Lower lobe of right lung (tissue), 2 donors: ENCODE results near the gene ZNF385B. TPM values are rescaled to one million over a fixed set of nuclear protein-coding genes. Genes with fewer than 3 reads are reported as not detected.
A peak's percentile ranks its signal among the peaks of the same experiment; 100 is the strongest.

ENCODE experiments used
- ATAC-seq, 2 donors: fragments of 200-7000 bp; cut with Tn5 transposase; one replicate each; pipeline ENCODE4 v1.9.1; 2020 to 2022; ENCODE audit warnings: mild to moderate bottlenecking in 2 of 2, moderate library complexity in 2 of 2
- DNase-seq: peaks from one replicate; pipeline ENCODE4 v3.0.0-alpha.2; 2020
- H3K27ac ChIP-seq: fragments of 200-600 bp; one replicate; pipeline ENCODE4 v1.8.0; 2022
- H3K27me3 ChIP-seq: fragments of 200-600 bp; one replicate; pipeline ENCODE4 v1.8.0; 2022; ENCODE audit warnings: low read depth
- H3K36me3 ChIP-seq: fragments of 200-600 bp; one replicate; pipeline ENCODE4 v1.8.0; 2022; ENCODE audit warnings: mild to moderate bottlenecking
- H3K4me1 ChIP-seq: fragments of 200-600 bp; one replicate; pipeline ENCODE4 v1.8.0; 2022
- H3K4me3 ChIP-seq: fragments of 200-600 bp; one replicate; pipeline ENCODE4 v1.8.0; 2022; ENCODE audit warnings: mild to moderate bottlenecking
- H3K9me3 ChIP-seq: fragments of 200-600 bp; one replicate; pipeline ENCODE4 v1.8.0; 2022
- CTCF ChIP-seq: fragments of 200-600 bp; IDR thresholded peaks from one replicate; pipeline ENCODE4 v1.8.0; 2022; ENCODE audit warnings: antibody characterized with exemption, mild to moderate bottlenecking
- intact Hi-C: fragments of 100-400 bp; cut with DNase I; formaldehyde crosslinking; loops from one replicate; pipeline ENCODE4 v1.11.0; 2022
- total RNA-seq: library from RNA; stranded (reverse); fragmentation: NEBNext Ultra II Directional; extraction: Animal tissue kit (Norgen Biotek cat#: 25700); gene quantifications from one replicate; pipeline ENCODE4 v1.2.1, GENCODE V29; 2021
- donor health status: DM: no; HTN: yes; CAD: no; lungs with severe emphysema.

The ZNF385B gene
- total RNA-seq, 1 donor from 2014 or later: 63.2 TPM

GRCh38 chr2:179593323-179593722 lies 268.1 kb downstream of the ZNF385B start:
- Histone ChIP-seq H3K27ac (no peak overlapping the region), H3K4me1 (no peaks in the 10 kb centered on the region), H3K9me3 (no peaks in the 10 kb centered on the region), H3K27me3 (no peaks in the 10 kb centered on the region), H3K36me3 (no peaks in the 10 kb centered on the region), H3K4me3 (no peak overlapping the region)
- DNase-seq (no peak), ATAC-seq (no peak)
- TF ChIP-seq CTCF: no peak
- intact Hi-C loops: no loop called here

GRCh38 chr2:179592167-179592936 lies 269.1 kb downstream of the ZNF385B start:
- ATAC-seq: peak in 1 of 2 donors; percentile 14
- Histone ChIP-seq H3K27me3 (no peaks in the 10 kb centered on the region), H3K4me1 (no peaks in the 10 kb centered on the region), H3K27ac (no peak overlapping the region), H3K36me3 (no peaks in the 10 kb centered on the region), H3K4me3 (no peak overlapping the region), H3K9me3 (no peaks in the 10 kb centered on the region)
- DNase-seq: no peak
- no peak for TF ChIP-seq CTCF
- intact Hi-C loops: no loop called here

DNA sequence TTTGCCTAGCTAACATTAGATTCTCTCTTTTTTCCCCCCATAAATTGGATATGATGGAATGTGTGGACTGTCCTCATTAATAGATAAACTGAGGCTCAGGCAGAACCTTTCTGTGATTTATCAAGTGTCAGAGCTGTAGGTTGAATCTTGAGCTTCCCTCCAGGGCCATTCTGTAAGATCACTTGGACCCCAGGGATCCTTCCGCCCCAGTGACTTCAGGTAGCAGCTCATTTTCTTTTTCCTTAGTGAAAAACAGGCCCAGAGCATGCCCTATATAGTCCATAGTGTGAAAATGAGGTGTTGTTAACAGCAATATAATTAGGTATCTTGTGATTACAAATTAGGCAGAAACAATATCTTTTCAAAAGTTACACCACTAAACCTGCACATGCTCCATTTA lies 269.7 kb downstream of the ZNF385B start:
- Histone ChIP-seq H3K27me3 (no peaks in the 10 kb centered on the region), H3K9me3 (no peaks in the 10 kb centered on the region), H3K36me3 (no peaks in the 10 kb centered on the region), H3K4me3 (no peak overlapping the region), H3K4me1 (no peaks in the 10 kb centered on the region), H3K27ac (no peak overlapping the region)
- intact Hi-C loops: no loop called here
- no peak for TF ChIP-seq CTCF
- no peak for DNase-seq
- ATAC-seq: no peak

DNA sequence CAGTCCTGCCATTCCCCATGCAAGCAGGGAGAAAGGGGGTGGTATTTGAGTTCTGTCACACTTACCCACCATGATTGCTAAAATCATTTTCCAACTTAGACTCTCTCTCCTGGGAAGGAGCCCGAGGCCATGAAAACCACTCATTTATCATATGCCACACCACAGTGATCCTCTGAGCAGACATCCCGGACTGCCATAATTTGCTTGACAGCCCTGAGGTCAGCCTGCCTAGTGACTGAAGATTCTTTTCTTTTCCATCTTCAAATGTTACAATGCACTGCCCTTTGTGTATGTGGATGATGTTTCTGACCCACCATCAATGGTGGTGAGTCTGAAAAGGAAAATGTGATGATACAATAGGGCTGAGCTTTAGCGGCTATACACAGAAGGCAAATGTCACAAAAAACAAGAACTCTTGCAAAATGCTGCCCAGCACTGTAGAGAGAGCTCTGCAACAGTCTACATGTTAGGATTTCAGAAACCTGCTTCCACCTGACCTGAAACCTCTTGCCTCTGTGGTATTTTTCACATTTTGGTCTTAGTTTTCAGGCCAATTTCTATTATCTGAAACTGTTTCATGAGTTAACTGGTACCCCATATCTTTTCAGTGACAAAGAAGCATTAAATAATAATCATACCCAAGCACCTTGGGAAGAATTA lies 272.8 kb downstream of the ZNF385B start:
- no peaks in the 10 kb centered on the region for H3K9me3 ChIP-seq
- H3K27ac ChIP-seq: no peak overlapping the region
- H3K27me3 ChIP-seq: no peaks in the 10 kb centered on the region
- DNase-seq (no peak), ATAC-seq (no peak)
- no peaks in the 10 kb centered on the region for H3K36me3 ChIP-seq
- intact Hi-C loops: no loop called here
- no peak for TF ChIP-seq CTCF
- H3K4me1 ChIP-seq: no peaks in the 10 kb centered on the region
- no peak overlapping the region for H3K4me3 ChIP-seq

DNA sequence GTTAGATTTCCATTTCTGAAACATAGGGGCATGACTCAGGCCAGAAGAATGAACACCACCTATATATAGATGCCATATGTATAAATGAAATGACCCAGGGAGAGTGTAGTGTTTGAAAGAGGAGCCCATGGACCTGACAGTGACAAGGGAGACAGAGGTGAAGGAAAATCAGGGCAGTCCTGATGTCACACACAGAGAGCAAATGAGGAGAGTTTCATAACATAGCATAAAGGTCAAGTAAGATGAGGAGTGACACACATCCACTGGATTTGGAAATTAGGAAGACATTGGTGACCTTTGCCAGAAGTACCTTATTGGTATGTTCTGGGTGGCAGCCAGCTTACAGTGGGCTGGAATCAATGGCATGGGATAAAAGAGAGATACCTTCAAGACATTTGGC lies 276.7 kb downstream of the ZNF385B start:
- Histone ChIP-seq H3K4me3 (no peak overlapping the region), H3K4me1 (no peaks in the 10 kb centered on the region), H3K27me3 (no peaks in the 10 kb centered on the region), H3K36me3 (no peaks in the 10 kb centered on the region), H3K9me3 (no peaks in the 10 kb centered on the region), H3K27ac (no peak overlapping the region)
- DNase-seq: no peak
- no peak for TF ChIP-seq CTCF
- ATAC-seq: peak in 1 of 2 donors; percentile 8
- intact Hi-C loops: no loop called here
